ENCODE measurements around the gene ATP9A.
"Not testable (repeated sequence)": the region's sequence is repeated elsewhere in the genome, so short reads cannot be mapped to it uniquely, and the experiment has no call there.

The ATP9A gene

GRCh38 chr20:51725584-51726176, 42.5 kb downstream of the ATP9A start:
- no peak for DNase-seq

GRCh38 chr20:51723026-51723425, 45.2 kb downstream of the ATP9A start:
- not testable (repeated sequence) for DNase-seq

GRCh38 chr20:51722246-51722645, 45.9 kb downstream of the ATP9A start:
- DNase-seq: not testable (repeated sequence)

- no peak for DNase-seq
Observed at GRCh38 chr20:51720854-51721253, 47.3 kb downstream of the ATP9A start.

GRCh38 chr20:51720384-51720783, 47.8 kb downstream of the ATP9A start:
- no peak for DNase-seq

DNA sequence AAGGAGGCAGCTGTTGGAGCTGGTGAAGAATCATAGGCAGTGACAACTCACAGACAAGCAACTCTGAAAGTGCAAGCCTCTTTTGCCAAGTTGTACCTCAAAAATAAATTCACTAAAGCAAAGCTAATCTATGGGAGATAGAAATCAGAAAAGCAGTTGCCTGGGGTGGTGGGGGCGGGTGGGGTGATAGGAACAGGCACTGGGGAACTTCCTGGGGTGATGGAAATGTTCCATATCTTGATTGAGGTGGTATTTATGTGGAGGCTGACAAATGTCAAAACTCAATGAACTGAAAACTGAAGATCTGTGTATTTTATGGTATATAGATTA, 52.4 kb downstream of the ATP9A start:
- DNase-seq: no peak

DNA sequence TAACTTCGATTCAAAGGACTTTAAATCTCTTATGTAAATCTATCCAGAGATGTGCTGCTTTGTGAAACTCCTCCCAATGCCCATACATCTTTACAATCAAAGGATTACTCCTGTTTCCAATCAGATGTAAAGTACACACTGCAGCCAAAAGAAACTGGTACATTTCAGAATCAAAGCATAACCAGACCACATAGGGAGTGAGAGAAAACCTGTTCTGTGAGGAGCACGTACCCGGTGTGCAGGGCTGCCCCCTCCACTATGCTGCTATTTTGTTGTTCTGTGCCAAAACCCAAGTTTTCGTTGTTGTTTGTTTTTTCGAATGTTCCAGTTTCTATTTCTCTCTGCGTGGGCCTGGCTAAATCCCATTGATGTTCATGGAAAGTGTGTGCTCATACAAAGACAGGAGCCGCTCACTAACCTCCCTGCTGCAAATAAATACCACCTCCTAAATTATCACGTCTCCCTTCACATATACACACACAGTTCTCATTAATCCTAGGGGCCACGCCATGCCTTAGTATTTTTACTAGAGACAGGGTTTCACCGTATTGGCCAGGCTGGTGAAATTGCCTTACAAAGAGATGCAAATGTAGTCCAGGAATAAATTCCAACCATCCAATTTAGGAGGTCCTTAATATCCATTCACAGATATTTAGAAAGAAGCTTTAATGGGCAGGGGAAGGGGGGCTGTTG, 52.9 kb downstream of the ATP9A start:
- DNase-seq: no peak

GRCh38 chr20:51713213-51713598, 55.0 kb downstream of the ATP9A start:
- DNase-seq: no peak

GRCh38 chr20:51712501-51713212, 55.5 kb downstream of the ATP9A start:
- no peak for DNase-seq

DNA sequence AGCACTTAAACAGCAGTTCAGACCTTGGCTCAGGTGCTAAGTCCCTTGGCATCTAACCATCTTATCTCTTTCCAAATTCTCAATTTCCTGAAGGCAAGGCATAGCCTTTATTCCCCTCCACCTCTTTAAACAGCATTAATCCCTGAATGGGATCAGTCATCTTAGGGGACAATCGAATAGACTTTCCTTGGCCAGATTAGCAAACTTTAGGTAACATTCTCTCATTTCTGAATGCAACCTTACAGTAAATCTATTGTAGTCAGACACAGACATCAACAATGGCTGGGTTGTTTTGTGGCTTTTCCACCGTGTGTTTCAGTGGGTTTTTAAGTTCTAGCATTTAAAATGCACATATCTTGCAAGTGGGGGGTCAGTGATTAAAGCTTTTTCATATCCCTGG, 56.8 kb downstream of the ATP9A start:
- no peak for DNase-seq

GRCh38 chr20:51710361-51710894, 57.8 kb downstream of the ATP9A start:
- DNase-seq: no peak

DNA sequence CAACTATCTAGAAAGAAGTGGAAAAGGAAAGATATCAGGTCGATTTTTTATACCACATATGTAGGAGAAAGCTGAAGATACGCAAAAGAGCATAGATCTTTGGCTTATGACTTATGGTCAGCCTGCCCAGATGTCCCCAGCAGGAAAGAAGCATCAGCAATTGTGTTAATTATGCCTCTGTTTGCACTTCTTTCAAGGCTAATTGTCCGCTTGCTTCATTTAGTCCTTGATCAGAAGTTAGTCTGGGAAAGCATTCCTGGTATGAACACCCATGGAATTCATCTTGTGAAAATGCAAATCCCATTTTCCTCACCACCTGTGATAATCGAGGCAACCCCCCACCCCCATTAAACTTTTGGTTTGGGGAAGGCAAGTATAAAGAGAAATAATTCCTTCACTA, 62.8 kb downstream of the ATP9A start:
- DNase-seq: no peak

DNA sequence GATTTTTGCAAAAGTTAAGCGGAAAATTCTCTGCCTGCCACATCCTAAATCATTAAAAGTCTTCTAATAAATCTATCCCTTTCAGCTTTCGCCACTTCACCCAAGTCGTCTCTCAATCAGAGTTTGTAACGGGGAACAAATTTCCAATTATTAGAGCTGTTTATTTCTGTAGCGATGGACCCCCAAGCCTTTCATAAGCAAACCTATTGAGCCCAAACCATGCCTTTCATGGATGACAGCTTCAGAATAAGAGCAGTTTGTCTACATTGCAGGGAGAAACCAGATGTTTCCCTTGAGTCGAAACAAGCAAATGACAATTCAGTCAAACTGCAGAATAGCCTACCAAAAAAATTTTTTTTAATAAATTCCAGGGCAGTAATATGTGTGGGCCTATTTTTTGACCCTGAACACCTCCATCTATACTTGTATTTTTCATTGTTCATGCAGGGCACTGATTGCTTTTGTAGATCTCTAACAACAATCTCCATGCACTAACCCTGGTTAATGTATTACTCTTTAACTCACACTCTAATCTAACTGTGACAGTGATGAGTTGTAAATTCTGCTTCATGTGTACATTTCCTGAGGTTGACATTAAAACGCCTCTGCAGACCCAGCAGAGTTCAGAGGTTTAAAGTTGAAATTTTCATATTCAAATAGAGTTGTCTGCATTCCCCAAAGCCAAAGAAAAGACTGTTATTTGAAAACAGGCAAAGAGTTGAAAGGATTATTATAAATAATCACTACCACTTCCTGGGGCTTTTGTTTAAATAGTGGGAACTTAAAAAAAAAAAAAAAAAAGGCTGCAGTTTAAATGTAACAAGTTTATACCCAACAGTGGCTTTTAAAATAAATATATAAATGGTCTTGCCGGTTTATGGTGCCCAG, 64.5 kb downstream of the ATP9A start:
- DNase-seq: no peak

DNA sequence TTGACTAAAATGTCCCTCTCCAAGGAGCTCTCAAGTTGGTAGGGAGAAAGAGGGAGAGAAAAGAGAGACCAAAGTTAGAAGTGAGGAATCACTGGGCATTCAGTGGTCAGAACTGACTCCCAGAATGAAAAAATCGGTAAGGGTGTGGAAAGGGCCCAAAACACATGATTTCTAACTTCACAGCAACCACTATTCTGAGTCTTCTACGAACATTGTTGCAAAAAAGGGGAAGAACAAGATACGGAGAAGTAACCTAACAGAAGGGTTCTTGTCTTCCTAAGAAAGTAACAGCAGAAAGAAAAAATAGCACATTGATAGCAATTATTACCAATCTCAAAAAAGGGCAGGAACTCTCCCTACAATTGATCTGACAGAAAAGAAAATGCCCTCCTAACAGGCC, 65.6 kb downstream of the ATP9A start:
- DNase-seq: no peak

DNA sequence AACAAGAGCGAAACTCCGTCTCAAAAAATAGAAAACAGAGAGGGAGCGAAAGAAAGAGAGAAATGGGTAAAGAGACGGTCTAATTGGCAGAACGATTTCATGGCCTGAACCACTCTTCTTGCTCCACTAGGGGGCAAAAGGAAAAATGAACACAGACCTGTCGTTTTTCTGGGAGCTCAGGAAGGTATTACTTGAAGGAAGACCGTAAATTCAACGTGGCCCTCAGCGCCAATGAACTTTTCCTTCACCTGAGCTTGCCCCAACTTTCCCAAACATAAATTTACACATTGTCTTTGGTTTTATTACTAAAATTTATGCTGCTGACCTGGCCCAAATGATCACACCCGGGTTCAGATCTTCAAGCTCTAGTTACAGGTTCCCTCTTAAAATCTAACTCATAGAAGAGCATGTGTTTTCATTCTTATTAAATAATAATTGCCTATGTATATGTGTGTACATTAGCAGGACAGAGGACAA, 67.3 kb downstream of the ATP9A start:
- peak; percentile 47 for DNase-seq

- DNase-seq: no peak
Observed at GRCh38 chr20:51698252-51698651, 69.9 kb downstream of the ATP9A start.

- DNase-seq: peak; percentile 16
Observed at GRCh38 chr20:51697096-51697826, 70.9 kb downstream of the ATP9A start.

GRCh38 chr20:51696304-51697071, 71.7 kb downstream of the ATP9A start:
- peak; percentile 27 for DNase-seq

DNA sequence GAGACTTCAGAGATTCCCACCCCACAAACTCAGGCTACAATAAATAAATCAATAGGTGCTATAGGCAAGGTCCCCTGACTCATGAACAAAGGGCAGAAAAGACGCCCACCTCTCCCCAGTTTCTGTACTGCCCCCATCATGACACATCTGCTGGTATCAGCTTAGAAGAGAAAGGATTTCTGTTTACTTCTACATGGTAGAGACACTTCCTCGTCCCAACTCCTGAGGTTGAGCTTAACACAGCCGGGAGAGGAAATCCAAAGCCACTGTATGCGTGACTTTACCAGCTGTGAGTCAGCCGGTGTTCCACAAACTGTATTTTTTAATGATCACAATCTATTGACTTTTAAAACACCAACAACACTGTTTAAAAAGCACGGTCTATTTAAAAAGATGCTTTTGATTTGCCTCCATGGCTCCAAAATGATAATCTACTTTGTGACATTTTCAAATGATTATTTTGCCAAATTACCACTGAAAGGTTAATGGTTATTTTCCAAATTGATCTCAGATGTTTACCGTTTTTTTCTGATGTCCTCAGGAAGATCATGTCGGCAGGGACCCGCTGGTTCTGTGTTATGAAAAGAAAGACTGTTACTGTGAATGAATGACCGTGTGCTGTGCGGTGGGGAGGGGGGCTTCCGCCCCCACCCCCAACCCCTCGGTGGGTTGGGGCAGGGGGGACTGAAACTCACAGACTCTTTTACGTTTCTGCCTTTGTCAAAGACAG, 72.5 kb downstream of the ATP9A start:
- DNase-seq: peak; percentile 78

DNA sequence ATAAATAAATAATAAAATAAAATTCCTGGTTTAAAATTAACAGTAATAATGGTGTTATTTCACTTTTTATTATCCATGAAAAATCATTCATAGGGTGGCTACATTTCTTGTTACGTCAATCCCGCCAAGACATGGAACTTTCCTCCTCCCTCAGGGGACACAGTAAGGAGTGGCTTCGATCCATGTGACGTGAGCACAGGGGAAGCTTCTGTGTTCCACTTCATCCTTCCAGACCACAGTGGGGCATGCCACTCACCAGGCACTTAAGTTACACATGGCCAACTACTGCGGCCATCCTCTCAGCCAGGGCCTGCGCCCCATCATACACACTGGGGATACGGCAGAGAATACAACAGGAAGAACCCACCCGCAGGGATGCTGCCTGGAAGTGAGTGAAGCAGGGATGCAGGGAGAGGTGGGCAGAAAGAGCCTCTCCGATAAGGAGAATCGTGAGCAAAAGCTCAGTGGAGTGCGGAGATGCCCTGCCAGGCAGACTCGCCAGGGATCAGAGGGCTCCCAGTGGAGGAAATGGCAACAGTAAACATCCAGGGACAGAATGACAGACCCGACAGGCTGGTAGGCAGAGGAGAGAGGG, 75.3 kb downstream of the ATP9A start:
- no peak for DNase-seq

All from EL (cell line).